GM10266 (cell line): ENCODE results near the gene EFCAB5.
"Not testable (repeated sequence)": the region's sequence is repeated elsewhere in the genome, so short reads cannot be mapped to it uniquely, and the experiment has no call there.

Source experiments
- DNase-seq: peaks from one replicate; pipeline ENCODE4 v3.0.0; 2012; ENCODE audit errors: extremely low spot score
- TF ChIP-seq, protein P1 (sequence below): IDR thresholded peaks from 2 replicates; pipeline ENCODE4 v1.5.1; 2012; ENCODE audit warnings: mild to moderate bottlenecking, low read depth; ENCODE audit not compliant: control insufficient read depth, insufficient read depth; ENCODE audit errors: missing control alignments

Gene EFCAB5

DNA sequence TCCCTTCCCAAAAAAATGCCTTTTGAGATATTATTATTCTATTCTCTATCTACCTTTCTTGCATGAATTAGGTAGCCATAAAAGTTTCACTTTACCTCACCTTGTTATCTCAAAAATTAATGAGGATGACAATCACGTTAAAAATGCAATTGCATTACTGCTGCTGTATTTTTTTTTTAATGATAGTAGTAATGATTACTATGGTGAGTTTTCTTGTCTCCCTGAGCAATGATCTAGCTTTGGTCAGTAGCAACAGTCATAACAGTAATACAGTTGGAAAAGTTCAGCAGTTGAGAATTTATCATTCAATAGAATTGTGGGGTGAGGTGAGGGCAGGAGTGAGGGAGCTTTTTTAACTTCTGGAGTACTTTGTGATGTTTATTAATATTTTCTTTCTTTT lies at the start of gene EFCAB5:
TSS of gene EFCAB5 (plus strand) at position 301 of the 400 bp plus-strand sequence. CDS start 163 bp downstream, outside the sequence.
- TF ChIP-seq, protein P1, sequence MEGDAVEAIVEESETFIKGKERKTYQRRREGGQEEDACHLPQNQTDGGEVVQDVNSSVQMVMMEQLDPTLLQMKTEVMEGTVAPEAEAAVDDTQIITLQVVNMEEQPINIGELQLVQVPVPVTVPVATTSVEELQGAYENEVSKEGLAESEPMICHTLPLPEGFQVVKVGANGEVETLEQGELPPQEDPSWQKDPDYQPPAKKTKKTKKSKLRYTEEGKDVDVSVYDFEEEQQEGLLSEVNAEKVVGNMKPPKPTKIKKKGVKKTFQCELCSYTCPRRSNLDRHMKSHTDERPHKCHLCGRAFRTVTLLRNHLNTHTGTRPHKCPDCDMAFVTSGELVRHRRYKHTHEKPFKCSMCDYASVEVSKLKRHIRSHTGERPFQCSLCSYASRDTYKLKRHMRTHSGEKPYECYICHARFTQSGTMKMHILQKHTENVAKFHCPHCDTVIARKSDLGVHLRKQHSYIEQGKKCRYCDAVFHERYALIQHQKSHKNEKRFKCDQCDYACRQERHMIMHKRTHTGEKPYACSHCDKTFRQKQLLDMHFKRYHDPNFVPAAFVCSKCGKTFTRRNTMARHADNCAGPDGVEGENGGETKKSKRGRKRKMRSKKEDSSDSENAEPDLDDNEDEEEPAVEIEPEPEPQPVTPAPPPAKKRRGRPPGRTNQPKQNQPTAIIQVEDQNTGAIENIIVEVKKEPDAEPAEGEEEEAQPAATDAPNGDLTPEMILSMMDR = no peak
- no peak for DNase-seq

DNA sequence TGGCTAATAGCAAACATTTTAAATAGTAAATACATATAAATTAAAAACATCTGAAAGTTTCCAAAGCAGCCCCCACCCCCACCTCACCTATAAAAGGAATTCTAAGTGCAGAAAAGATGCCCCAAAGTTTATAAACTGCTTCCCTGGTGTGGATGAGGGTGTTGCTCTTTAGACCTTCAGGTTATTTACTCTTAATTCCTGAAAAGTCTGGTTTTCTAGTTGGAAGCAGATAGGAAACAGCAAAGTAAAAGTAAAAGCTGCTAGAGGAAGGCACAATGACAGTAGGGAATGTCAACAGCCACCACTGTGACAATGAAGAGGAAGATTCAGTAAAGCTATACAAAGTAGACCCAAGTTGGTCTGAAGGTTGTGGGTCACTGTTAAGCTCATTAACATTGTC lies 49.2 kb upstream of the EFCAB5 start:
- TF ChIP-seq, protein P1 = no peak
- no peak for DNase-seq

DNA sequence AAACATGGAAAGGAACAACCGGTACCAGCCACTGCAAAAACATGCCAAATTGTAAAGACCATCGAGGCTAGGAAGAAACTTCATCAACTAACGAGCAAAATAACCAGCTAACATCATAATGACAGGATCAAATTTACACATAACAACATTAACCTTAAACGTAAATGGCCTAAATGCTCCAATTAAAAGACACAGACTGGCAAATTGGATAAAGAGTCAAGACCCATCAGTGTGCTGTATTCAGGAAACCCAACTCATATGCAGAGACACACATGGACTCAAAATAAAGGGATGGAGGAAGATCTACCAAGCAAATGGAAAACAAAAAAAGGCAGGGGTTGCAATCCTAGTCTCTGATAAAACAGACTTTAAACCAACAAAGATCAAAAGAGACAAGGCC lies 44.3 kb upstream of the EFCAB5 start:
- DNase-seq = not testable (repeated sequence)

DNA sequence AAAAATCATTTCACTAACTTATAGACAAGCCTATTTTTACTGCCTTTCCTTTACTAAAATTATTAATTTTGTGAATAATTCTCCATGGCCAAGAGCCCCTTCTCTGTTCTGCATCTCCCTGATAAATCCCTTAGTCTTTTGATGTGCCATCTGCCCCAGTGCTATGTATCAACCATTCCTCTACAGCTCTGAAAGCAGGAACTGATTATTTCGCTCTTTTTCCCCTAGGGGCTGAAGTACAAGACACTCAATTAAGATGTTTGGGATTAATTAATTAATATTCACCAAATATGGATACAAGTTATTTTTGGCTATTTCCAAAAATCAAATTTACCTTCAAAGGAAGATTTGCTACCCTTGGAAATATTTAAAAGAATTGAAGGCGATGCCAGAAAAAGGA lies 38.0 kb upstream of the EFCAB5 start:
- no peak for DNase-seq
- TF ChIP-seq, protein P1 = no peak

DNA sequence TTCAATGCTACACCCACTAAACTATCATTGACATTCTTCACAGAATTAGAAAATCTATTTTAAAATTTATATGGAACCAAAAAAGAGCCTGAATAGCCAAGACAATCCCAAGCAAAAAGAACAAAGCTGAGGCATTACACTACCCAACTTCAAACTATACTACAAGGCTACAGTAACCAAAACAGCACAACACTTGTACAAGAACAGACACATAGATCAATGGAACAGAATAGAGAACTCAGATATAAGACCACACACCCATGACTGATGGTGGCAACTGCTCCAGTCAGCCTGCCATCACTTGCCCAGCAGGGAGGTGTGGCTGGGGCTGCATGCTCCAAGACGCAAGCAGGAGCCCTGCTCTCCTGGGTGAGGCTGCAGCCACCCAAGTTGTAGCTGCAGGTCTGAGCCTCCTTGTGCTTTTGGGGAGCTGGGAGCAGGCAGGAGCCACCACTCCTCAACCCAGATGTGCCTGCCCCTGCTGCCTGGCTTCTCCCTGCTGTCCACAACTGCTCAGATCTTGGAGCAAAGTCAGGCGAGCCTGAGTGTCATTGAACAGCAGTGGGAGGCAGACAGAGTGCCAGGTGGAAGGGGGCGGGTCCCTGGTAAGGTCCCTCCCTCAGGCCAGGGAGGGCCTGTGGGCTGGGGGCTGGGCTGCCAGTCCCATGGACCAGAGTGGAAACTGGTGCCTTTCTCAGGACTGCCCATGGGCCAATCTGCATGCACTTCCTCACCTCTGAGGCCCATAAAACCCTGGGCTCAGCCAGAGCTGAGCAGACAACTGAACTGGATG lies 36.2 kb upstream of the EFCAB5 start:
- TF ChIP-seq, protein P1 = no peak

DNA sequence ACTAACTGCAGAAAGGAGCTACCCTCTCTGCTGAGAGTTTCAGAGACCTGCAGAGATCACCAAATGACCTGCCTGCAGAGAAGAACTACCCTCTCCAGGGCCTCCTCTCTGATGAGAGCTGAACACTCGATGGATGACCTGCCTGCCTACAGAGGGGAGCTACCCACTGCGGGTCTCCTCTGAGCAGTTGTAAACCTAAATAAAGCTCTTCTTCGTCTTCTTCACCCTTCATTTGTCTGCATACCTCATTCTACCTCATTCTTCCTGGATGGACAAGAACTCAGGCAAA lies 35.6 kb upstream of the EFCAB5 start:
- TF ChIP-seq, protein P1 = no peak

More for the DNA sequence above, 36.2 kb upstream of the EFCAB5 start:
- no peak for DNase-seq

DNA sequence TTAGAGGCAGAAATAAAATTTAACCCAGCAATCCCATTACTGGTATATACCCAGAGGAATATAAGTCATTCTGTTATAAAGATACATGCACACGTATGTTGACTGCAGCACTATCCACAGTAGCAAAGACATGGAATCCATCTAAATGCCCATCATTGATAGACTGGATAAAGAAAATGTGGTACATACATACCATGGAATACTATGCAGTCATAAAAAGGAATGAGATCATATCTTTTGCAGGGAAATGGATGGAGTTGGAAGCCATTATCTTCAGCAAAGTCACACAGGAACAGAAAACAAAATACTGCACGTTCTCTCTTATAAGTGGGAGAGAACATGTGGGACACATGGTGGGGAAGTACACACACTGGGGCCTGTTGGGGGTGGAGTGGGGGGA lies 34.5 kb upstream of the EFCAB5 start:
- TF ChIP-seq, protein P1 = no peak

More for the DNA sequence above, 35.6 kb upstream of the EFCAB5 start:
- no peak for DNase-seq

More for the DNA sequence above, 34.5 kb upstream of the EFCAB5 start:
- DNase-seq = no peak
